ENCODE results near the gene F2R.
"Not testable (repeated sequence)": the region's sequence is repeated elsewhere in the genome, so short reads cannot be mapped to it uniquely, and the experiment has no call there.

Gene F2R

GRCh38 chr5:76761118-76761517 is 45.2 kb downstream of the F2R start:
- FAIRE-seq: not testable (repeated sequence)

- FAIRE-seq: no peak
These were observed 46.6 kb downstream of the F2R start for GRCh38 chr5:76762484-76762883.

GRCh38 chr5:76763136-76763535 is 47.2 kb downstream of the F2R start:
- no peak for FAIRE-seq

- no peak for FAIRE-seq
These were observed 48.4 kb downstream of the F2R start for GRCh38 chr5:76764374-76764773.

- FAIRE-seq: no peak
These were observed 49.3 kb downstream of the F2R start for GRCh38 chr5:76765249-76765648.

GRCh38 chr5:76766746-76767145 is 50.8 kb downstream of the F2R start:
- FAIRE-seq: no peak

GRCh38 chr5:76771041-76771440 is 55.1 kb downstream of the F2R start:
- not testable (repeated sequence) for FAIRE-seq

GRCh38 chr5:76771705-76772405 is 55.9 kb downstream of the F2R start:
- peak; percentile 71 for FAIRE-seq

- FAIRE-seq: no peak
These were observed 60.0 kb downstream of the F2R start for GRCh38 chr5:76775921-76776320.

- no peak for FAIRE-seq
These were observed 60.5 kb downstream of the F2R start for GRCh38 chr5:76776391-76776790.

- FAIRE-seq: not testable (repeated sequence)
These were observed 64.7 kb downstream of the F2R start for GRCh38 chr5:76780616-76781015.

- no peak for FAIRE-seq
These were observed 65.8 kb downstream of the F2R start for GRCh38 chr5:76781775-76782174.

GRCh38 chr5:76782444-76782843 is 66.5 kb downstream of the F2R start:
- no peak for FAIRE-seq
